ENCODE measurements around the gene ATXN10.

The ATXN10 gene

DNA sequence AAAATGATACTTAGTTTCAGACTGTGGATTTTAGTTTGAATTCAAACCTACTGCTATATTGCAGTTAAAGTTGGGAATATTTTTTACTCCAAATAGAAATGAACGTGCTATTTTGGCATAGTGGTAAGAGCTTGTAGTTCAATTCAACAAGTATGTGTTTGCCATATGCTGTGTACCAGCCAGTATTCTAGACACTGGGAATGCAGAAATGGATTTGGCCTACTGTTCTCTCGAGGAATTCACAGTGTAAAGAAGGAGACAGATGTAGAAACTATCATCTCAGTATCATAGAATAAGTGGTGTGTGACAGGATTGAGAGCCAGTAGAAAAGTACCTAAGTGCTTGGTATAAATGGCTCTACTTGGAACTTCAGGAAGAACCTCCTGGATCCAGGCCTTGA lies 80.4 kb downstream of the ATXN10 start:
- in situ Hi-C loops (cut with HindIII; ENCODE audit: low sequenced_read_pairs), result no loop called here
- TF ChIP-seq, protein P1, sequence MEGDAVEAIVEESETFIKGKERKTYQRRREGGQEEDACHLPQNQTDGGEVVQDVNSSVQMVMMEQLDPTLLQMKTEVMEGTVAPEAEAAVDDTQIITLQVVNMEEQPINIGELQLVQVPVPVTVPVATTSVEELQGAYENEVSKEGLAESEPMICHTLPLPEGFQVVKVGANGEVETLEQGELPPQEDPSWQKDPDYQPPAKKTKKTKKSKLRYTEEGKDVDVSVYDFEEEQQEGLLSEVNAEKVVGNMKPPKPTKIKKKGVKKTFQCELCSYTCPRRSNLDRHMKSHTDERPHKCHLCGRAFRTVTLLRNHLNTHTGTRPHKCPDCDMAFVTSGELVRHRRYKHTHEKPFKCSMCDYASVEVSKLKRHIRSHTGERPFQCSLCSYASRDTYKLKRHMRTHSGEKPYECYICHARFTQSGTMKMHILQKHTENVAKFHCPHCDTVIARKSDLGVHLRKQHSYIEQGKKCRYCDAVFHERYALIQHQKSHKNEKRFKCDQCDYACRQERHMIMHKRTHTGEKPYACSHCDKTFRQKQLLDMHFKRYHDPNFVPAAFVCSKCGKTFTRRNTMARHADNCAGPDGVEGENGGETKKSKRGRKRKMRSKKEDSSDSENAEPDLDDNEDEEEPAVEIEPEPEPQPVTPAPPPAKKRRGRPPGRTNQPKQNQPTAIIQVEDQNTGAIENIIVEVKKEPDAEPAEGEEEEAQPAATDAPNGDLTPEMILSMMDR (IDR thresholded peaks at IDR 0.05; ENCODE audit: low read depth, low read length), result no peak
- DNase-seq (ENCODE audit: low read depth, low spot score), result no peak
- H3K4me3 ChIP-seq (ENCODE audit: low read depth, low read length), result no peak overlapping the region

DNA sequence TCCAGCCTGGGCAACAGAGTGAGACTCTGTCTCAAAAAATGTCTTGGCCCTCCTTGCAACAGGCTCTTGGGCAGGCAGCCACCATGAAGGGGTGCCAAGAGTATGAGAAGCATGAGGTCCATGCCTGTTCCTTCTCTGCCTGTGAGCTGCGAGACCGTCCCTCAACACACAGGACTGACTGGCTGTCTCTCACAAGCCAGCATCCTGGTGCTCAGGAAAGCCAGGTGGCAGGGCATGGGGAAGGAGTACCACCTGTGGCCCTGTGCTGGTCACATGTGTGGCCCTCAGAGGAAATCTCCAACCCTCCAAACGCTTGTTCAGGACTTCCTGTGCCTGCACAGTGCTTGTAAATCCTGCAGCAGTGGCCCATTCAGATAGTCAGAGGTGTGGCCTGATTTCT lies 83.2 kb downstream of the ATXN10 start:
- H3K4me3 ChIP-seq (ENCODE audit: low read depth, low read length), result no peak overlapping the region
- no peak for DNase-seq (ENCODE audit: low read depth, low spot score)
- TF ChIP-seq, protein P1 (IDR thresholded peaks at IDR 0.05; ENCODE audit: low read depth, low read length), result no peak
- in situ Hi-C loops (cut with HindIII; ENCODE audit: low sequenced_read_pairs), result no loop called here

DNA sequence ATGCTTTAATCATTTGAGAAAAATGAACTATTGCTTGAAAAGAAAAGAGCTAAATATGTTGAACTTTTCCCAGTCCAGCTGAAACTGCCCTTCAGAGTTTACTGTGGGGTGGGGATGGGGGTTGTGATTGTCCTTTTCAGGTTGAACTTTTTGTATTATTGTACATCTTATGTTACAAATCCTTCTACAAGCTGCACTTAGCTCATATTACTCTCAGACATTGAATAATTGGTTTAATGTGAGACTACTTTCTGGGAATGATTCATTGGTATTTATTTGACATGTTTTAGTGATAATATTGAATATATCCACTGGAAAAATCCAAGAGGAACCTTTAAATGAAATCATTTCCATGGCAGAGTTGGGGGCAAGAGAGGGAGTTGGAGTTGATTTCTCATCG lies 84.9 kb downstream of the ATXN10 start:
- H3K4me3 ChIP-seq (ENCODE audit: low read depth, low read length), result no peak overlapping the region
- TF ChIP-seq, protein P1 (IDR thresholded peaks at IDR 0.05; ENCODE audit: low read depth, low read length), result no peak
- DNase-seq (ENCODE audit: low read depth, low spot score), result no peak
- in situ Hi-C loops (cut with HindIII; ENCODE audit: low sequenced_read_pairs), result no loop called here

DNA sequence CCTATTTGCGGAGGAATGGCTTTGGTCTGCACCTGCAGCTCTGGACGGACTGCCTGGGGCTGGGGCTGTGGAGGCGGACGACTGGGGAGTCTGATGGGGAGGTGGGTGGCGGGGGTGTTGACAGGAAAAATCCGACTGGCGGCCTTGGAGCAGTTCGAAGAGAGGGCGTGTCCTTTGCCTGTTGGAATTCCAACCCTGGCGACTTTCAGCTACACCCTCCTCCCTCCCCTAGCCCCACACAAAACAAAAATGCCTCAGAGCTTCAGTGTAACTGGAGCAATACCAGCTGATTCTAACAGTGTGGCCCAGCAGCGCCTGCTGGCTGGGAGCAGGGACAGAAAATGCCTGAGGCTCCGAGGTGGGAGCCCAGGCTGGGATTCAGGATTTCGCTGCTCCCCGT lies 85.4 kb downstream of the ATXN10 start:
- no peak for DNase-seq (ENCODE audit: low read depth, low spot score)
- no peak overlapping the region for H3K4me3 ChIP-seq (ENCODE audit: low read depth, low read length)
- in situ Hi-C loops (cut with HindIII; ENCODE audit: low sequenced_read_pairs), result no loop called here
- TF ChIP-seq, protein P1 (IDR thresholded peaks at IDR 0.05; ENCODE audit: low read depth, low read length), result no peak

DNA sequence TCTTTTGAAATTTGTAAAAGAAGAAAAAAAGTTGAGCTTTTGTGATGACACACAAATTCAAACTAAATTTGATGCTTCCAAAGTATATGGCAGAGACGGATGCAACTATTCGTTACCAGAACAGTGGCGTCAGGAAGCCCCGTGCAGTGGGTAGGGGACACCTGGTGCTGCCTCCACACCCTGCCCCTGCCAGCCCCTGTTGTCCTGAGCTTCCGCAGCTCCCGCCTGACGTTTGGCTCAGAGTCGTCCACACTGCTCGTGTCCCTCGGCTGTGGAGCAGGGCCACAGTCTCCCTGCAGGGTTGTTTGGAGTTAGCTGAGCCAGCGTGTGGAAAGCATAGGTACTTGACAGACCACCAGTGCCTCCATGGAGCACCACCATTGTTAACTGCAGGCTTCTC lies 86.3 kb downstream of the ATXN10 start:
- no peak overlapping the region for H3K4me3 ChIP-seq (ENCODE audit: low read depth, low read length)
- no peak for DNase-seq (ENCODE audit: low read depth, low spot score)
- TF ChIP-seq, protein P1 (IDR thresholded peaks at IDR 0.05; ENCODE audit: low read depth, low read length), result no peak
- in situ Hi-C loops (cut with HindIII; ENCODE audit: low sequenced_read_pairs), result no loop called here

DNA sequence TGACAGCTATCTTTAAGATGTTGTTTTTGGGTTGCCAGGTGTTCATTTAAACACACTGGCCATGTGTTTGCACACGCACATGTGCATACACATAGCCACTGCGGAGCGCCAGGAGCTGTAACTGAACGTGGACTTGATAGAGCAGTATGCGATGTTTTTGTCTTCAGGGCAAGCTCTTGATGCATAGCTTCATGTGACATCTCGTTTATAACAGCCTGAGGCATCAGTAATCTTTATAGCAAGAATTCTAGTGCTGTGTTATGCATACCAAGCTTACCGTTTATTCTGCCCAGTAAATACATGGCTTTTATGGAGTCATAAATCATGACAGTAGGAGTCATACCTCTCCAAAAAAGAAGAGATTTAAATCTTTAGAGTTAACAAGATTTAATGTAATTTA lies 87.0 kb downstream of the ATXN10 start:
- in situ Hi-C loops (cut with HindIII; ENCODE audit: low sequenced_read_pairs), result no loop called here
- H3K4me3 ChIP-seq (ENCODE audit: low read depth, low read length), result no peak overlapping the region
- DNase-seq (ENCODE audit: low read depth, low spot score), result no peak
- TF ChIP-seq, protein P1 (IDR thresholded peaks at IDR 0.05; ENCODE audit: low read depth, low read length), result no peak

DNA sequence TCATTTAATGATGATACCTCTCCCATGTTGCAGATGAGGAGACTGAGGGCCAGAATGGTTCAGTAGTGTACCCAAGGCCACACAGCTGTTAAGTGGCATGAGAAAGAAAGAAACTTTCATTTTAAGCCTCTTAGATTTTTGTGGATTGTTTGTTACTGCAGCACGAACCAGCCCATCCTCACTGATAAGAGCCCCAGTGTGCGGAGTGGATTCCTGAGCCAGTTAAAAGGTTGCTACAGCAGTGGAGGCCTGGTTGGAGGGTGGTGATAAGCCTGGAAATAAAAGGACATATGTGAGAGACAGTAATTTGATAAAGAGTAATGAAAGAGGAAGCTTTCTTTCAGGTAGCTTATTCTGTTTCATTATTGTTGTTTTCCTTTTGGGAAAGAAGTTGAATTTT lies 89.0 kb downstream of the ATXN10 start:
- TF ChIP-seq, protein P1 (IDR thresholded peaks at IDR 0.05; ENCODE audit: low read depth, low read length), result no peak
- in situ Hi-C loops (cut with HindIII; ENCODE audit: low sequenced_read_pairs), result no loop called here
- H3K4me3 ChIP-seq (ENCODE audit: low read depth, low read length), result no peak overlapping the region
- no peak for DNase-seq (ENCODE audit: low read depth, low spot score)

Measured in astrocyte of the spinal cord (primary cell).